Measurements from ENCODE around the gene MDH1. TPM values are rescaled to one million over a fixed set of nuclear protein-coding genes. Genes with fewer than 3 reads are reported as not detected.
"Not testable (repeated sequence)": the region's sequence is repeated elsewhere in the genome, so short reads cannot be mapped to it uniquely, and the experiment has no call there.

Gene MDH1
- total RNA-seq, 1 donor from 2014 or later, result 197 TPM

DNA sequence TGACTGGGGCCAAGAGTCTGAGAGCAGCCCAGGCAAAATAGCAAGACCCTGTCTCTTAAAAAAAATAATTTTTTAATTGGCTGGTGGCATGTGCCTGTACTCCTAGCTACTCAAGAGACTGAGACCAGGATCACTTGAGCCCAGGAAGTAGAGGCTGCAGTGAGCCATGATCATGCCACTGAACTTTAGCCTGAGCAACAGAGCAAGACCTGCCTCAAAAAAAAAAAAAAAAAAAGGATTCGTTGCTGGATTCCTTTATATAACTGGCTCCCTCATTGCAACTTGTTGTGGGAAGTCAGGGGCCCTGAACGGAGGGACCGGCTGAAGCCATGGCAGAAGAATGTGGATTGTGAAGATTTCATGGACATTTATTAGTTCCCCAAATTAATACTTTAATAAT, 15.7 kb upstream of the MDH1 start:
- intact Hi-C loops (cut with micrococcal nuclease); H3K4me1 Mint-ChIP-seq (ENCODE audit: low read depth); DNase-seq (ENCODE audit: low spot score); H3K27ac Mint-ChIP-seq; H3K4me3 Mint-ChIP-seq; H3K27me3 Mint-ChIP-seq (ENCODE audit: insufficient read depth); H3K36me3 Mint-ChIP-seq (ENCODE audit: low read depth): not testable (repeated sequence)
- peaks cover 19% of the 10 kb centered on the region for H3K9me3 Mint-ChIP-seq

DNA sequence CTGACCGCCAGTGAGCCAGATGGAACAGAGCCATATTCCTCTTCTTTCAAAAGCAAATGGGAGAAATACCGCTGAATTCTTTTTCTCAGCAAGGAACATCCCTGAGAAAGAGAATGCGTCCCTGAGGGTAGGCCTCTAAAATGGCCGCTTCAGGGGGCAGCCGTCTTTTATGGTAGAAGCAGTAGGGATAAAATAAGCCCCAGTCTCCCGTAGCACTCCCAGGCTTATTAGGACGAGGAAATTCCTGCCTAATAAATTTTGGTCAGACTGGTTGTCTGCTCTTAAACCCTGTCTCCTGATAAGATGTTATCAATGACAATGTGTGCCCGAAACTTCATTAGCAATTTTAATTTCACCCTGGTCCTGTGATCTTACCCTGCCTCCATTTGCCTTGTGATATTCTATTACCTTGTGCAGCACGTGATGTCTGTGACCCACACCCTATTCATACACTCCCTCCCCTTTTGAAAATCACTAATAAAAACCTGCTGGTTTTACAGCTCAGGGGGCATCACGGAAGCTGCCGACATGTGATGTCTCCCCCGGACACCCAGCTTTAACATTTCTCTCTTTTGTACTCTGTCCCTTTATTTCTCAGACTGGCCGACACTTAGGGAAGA, 14.9 kb upstream of the MDH1 start:
- DNase-seq (ENCODE audit: low spot score); H3K36me3 Mint-ChIP-seq (ENCODE audit: low read depth); H3K27me3 Mint-ChIP-seq (ENCODE audit: insufficient read depth); H3K4me1 Mint-ChIP-seq (ENCODE audit: low read depth); intact Hi-C loops (cut with micrococcal nuclease); H3K27ac Mint-ChIP-seq; H3K4me3 Mint-ChIP-seq: not testable (repeated sequence)
- peaks cover 12% of the 10 kb centered on the region for H3K9me3 Mint-ChIP-seq

DNA sequence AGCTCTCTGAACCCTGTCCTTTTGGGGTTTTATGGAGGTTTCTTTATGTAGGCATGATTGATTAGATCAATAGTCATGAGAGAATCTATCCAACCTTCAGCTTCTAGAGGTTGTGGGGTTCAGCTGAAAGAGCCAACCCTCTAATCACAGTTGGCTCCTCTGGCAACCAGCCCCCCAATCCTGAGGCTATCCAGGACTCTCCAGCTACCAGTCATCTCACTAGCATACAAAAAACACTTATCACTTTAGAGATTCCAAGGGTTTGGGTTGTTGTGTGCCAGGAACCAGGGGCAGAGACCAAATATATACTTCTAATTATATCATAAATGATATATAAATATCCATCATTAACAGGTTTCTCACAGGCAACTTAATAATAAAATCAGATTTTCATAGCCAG, 12.2 kb upstream of the MDH1 start:
- intact Hi-C loops (cut with micrococcal nuclease), result no loop called here
- Mint-ChIP-seq H3K27me3 (ENCODE audit: insufficient read depth) (no peaks in the 10 kb centered on the region), H3K36me3 (ENCODE audit: low read depth) (no peaks in the 10 kb centered on the region), H3K27ac (no peak overlapping the region), H3K9me3 (peaks cover 4% of the 10 kb centered on the region), H3K4me3 (no peak overlapping the region), H3K4me1 (ENCODE audit: low read depth) (no peaks in the 10 kb centered on the region)
- DNase-seq (ENCODE audit: low spot score), result no peak

DNA sequence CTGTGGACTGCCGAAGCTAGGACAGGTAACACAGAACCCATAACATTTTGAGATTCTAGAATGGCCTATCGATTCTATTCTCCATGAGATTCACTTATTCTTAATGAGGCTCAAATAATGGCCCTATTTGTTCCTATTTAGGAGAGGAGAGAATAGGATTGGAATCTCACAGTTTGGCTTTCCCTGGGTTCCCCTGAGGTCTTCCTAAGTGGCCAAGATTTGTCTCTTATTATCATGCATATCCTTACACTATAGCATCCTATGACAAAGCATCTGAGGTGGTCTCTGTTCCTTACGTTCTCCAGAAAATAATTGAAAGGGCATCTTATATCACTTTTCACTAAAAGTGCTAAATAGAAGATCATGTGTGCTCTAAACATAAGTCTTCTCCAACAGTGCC, 10.0 kb upstream of the MDH1 start:
- intact Hi-C loops (cut with micrococcal nuclease), result no loop called here
- H3K27me3 Mint-ChIP-seq (ENCODE audit: insufficient read depth), result peaks cover 2% of the 10 kb centered on the region
- no peaks in the 10 kb centered on the region for H3K36me3 Mint-ChIP-seq (ENCODE audit: low read depth)
- no peak overlapping the region for H3K4me3 Mint-ChIP-seq
- H3K9me3 Mint-ChIP-seq, result peaks cover 4% of the 10 kb centered on the region
- peaks cover 5% of the 10 kb centered on the region for H3K4me1 Mint-ChIP-seq (ENCODE audit: low read depth)
- DNase-seq (ENCODE audit: low spot score), result no peak
- no peak overlapping the region for H3K27ac Mint-ChIP-seq

DNA sequence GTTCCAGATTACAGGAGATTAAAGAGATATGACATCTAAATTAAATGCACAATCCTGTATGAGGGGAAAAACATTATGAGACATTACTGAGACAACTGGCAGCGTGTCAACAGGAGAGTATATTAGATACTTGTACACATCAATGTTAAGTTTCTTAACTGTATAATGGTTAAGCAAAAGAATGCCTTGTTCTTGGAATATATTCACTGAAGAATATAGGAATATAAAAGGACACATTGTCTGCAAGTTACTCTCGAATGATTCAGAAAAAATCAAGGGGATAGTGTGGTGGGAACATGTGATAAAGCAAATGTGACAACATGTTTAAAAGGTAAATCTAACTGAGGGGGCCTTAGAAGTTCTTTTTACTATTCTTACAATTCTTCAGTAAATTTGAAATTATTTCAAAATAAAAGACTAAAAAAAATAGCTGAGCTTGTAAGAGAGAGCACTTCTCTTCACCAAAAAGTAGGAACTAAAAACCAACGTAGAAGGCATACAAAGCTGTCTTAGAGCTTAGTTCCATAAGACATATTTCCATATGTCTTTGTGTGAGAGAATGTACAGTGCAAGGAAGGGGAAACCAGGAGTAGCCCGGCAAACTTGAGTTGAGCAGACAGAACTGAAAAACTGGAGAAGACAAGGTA, 8.0 kb upstream of the MDH1 start:
- H3K36me3 Mint-ChIP-seq (ENCODE audit: low read depth), result no peaks in the 10 kb centered on the region
- no peak for DNase-seq (ENCODE audit: low spot score)
- peaks cover 5% of the 10 kb centered on the region for H3K4me1 Mint-ChIP-seq (ENCODE audit: low read depth)
- H3K27ac Mint-ChIP-seq, result no peak overlapping the region
- intact Hi-C loops (cut with micrococcal nuclease), result loop anchor here (10.0 kb wide), 2 partner anchors 874 to 1154 kb away; partner anchors contain the start of gene LGALSL
- H3K9me3 Mint-ChIP-seq, result no peaks in the 10 kb centered on the region
- no peak overlapping the region for H3K4me3 Mint-ChIP-seq
- peaks cover 2% of the 10 kb centered on the region for H3K27me3 Mint-ChIP-seq (ENCODE audit: insufficient read depth)

DNA sequence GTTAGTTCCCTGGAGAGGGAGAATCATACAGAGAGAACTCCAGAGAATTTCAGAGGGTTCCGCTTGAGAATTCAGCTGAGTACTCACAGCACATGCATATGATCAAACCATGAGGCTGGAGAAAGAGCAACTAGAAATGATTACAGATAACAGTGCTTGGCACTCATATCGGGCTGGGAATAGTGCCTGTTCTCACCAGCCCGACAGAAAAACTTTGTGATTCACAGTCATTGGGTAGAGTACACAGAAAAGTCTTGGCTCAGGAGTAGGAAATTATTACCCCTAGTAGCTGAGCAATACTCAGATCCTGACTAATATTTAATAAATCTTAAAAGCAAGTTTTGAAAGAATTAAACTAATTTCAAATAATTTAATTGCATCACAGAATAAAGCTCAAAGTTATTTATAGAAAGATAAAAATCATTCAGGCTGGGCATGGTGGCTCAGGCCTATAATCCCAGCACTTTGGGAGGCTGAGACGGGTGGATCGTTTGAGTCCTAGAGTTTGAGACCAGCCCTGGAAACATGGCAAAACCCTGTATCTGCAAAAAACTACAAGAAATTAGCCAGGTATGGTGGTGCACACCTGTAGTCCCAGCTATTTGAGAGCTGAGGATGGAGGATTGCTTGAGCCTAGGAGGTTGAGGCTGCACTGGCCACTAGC, 7.3 kb upstream of the MDH1 start:
- Mint-ChIP-seq H3K9me3 (no peaks in the 10 kb centered on the region), H3K36me3 (ENCODE audit: low read depth) (no peaks in the 10 kb centered on the region), H3K27ac (no peak overlapping the region), H3K27me3 (ENCODE audit: insufficient read depth) (peaks cover 2% of the 10 kb centered on the region), H3K4me1 (ENCODE audit: low read depth) (peaks cover 5% of the 10 kb centered on the region), H3K4me3 (no peak overlapping the region)
- intact Hi-C loops (cut with micrococcal nuclease), result loop anchor here (10.0 kb wide), 2 partner anchors 873 to 1153 kb away; partner anchors contain the start of gene LGALSL
- no peak for DNase-seq (ENCODE audit: low spot score)

DNA sequence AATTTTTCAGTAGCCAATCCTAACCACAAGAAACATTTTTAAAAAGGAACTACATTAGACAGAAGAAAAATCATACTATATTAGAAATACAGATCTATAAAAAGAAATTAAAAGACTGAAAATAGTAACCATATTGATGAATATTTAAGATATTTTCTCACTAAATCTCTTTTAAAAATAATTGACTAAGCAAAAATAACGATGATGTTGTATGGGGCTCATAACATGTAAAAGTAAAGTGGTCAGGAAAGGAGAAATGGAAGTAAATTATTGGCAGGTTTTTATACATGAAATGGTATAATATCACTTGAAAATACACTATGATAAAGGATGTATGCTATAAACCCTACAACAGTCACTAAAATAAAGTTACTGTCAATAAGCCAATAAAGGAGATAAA, 5.9 kb upstream of the MDH1 start:
- intact Hi-C loops (cut with micrococcal nuclease), result loop anchor here (10.0 kb wide), 2 partner anchors 872 to 1152 kb away; partner anchors contain the start of gene LGALSL
- Mint-ChIP-seq H3K36me3 (ENCODE audit: low read depth) (no peaks in the 10 kb centered on the region), H3K4me1 (ENCODE audit: low read depth) (peaks cover 17% of the 10 kb centered on the region), H3K9me3 (no peaks in the 10 kb centered on the region), H3K27ac (no peak overlapping the region), H3K27me3 (ENCODE audit: insufficient read depth) (peaks cover 2% of the 10 kb centered on the region), H3K4me3 (no peak overlapping the region)
- no peak for DNase-seq (ENCODE audit: low spot score)

DNA sequence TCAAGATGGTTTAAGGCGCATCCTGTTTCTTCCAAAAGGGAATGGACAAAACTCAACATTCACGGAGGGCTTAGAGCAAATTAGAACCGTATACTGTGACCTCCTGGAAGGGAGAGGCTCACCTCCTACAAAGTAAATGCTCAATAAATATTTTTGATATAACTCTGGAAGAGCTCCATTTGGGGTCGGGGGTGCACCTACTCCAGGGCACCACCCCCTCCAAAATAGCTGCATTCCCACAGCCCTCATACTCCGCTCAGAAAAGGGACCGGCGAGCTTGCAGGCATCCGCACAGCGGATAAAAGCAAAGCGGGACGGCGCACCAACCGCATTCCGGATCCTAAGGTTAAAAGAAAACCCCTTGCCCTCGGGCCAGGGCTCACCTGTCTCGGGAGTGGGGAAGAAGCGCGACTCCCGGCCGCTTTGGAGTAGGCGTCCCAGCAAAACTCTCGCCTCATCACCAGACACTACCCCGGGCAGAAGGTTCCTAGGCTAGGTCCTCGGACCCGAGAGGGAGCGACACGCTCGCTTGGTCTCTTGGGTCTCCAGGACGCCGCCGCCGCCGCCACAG, 864 bp upstream of the MDH1 start:
- H3K27me3 Mint-ChIP-seq (ENCODE audit: insufficient read depth), result peaks cover 2% of the 10 kb centered on the region
- intact Hi-C loops (cut with micrococcal nuclease), result loop anchor here (1.0 to 10.0 kb wide), 17 partner anchors 253 to 1896 kb away; partner anchors contain the start of genes ACTR2, AFTPH, CCT4 and CEP68
- no peaks in the 10 kb centered on the region for H3K9me3 Mint-ChIP-seq
- H3K4me3 Mint-ChIP-seq, result peak overlapping the region; percentile 97
- peaks cover 35% of the 10 kb centered on the region for H3K4me1 Mint-ChIP-seq (ENCODE audit: low read depth)
- peak; percentile 1 for DNase-seq (ENCODE audit: low spot score)
- H3K27ac Mint-ChIP-seq, result peak overlapping the region; percentile 90
- peaks cover 8% of the 10 kb centered on the region for H3K36me3 Mint-ChIP-seq (ENCODE audit: low read depth)

DNA sequence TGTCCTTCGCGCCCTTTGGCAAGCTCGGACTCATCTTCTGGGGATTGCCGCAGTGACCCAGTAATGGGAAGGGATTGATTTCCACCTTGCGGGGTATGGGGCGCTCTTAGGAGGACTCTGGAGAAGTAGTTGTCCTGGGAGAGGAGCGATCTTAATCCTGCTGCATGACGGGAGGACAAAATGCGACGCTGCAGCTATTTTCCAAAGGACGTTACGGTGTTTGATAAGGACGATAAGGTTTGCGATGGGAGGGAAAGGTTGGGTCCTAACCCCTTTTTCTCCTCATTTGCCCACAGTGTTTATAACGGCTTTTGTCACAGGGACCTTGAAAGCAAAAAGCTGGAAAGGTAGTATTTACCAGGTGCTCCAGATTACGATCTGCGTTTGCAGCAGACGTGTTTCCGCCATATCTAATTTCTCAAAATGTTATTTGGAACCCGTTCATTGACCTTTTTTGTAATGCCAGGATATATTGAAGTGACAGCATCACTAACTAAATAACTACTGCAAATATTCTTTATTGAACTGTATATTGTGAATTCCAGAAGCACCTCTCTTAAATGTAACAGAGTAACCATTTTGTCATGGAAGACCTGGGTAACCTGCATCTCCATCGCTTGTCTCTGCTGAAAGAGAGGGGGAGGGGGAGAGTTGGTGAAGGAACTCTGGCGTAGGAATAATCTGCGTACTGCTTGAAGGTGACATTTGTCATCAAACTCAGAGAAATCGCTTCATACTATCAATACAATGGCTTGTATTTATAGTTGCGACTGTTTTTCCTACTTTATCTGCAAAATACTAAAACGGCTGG, 590 bp downstream of the MDH1 start:
- Mint-ChIP-seq H3K27me3 (ENCODE audit: insufficient read depth) (no peaks in the 10 kb centered on the region), H3K4me1 (ENCODE audit: low read depth) (peaks cover 43% of the 10 kb centered on the region), H3K36me3 (ENCODE audit: low read depth) (peaks cover 13% of the 10 kb centered on the region), H3K27ac (peak overlapping the region; percentile 90), H3K9me3 (no peaks in the 10 kb centered on the region), H3K4me3 (peak overlapping the region; percentile 97)
- intact Hi-C loops (cut with micrococcal nuclease), result loop anchor here (2.0 to 10.0 kb wide), 7 partner anchors 623 to 1897 kb away; partner anchors contain the start of genes CEP68, LGALSL, SLC1A4 and SPRED2
- DNase-seq (ENCODE audit: low spot score), result no peak

DNA sequence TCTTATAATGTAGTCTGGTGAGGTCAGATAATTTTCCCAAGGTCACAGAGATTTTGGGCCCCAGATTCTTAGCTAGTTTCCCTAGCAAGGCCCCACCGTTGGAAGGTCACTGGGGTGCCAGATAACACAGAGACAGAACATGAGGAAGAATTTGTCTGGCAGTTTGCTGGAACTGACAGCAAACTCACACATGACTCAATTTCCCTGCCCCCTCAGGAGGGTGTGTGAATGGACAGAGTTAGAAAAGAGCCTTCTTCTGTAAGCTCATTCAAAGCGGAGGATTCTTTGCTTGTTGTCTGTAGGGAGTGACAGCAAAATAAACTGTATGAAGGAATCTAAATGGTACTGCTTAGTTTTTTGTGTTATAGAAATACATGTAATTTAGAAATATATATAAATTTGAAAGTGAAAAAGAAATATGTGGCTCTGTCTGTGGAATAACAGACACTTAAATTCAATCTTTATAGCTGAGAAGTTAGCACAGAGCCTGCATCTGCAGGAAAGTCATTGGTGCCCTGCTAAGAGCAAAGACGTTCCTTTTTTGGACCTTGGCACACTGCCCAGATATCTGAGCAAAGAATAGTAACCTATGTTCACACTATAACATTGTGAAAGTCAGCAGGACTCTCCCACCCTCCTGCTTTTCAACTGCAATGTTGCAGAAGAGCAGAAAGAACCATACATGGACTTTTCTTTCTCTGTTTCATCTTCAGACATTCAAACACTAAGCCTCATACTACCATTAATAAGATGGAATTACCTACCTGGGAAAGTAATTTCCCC, 2.1 kb downstream of the MDH1 start:
- Mint-ChIP-seq H3K9me3 (no peaks in the 10 kb centered on the region), H3K36me3 (ENCODE audit: low read depth) (peaks cover 25% of the 10 kb centered on the region), H3K4me3 (peak overlapping the region; percentile 97), H3K4me1 (ENCODE audit: low read depth) (peaks cover 43% of the 10 kb centered on the region), H3K27ac (peak overlapping the region; percentile 29), H3K27me3 (ENCODE audit: insufficient read depth) (no peaks in the 10 kb centered on the region)
- no peak for DNase-seq (ENCODE audit: low spot score)
- intact Hi-C loops (cut with micrococcal nuclease), result no loop called here

DNA sequence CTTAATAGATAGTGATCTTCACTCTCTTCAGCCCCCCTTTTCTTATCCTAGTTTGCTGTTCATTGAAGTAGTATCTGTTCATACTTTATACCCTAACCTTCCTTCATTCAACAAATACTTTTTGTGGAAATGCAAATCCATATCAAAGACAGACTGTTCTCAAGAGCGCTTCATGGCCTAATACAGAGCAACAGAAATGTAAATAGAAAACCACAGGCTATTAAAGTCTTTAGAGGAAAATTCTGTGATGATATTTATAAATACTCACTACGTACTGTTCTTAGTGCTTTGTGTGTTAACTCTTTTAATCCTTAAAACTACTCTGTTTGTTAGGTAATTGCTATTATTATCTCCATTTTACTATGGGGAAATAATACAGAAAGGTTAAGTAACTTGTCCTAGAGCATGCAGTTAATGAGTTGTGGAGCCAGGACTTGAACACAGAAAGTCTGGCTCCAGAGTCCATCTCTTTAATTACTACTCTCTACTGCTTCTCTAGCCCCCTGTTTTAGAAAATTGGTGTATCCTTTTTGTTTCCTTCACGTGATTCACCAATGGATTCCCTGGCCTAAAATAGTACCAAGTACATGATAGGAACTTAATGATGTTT, 2.9 kb downstream of the MDH1 start:
- Mint-ChIP-seq H3K4me1 (ENCODE audit: low read depth) (peaks cover 42% of the 10 kb centered on the region), H3K36me3 (ENCODE audit: low read depth) (peaks cover 28% of the 10 kb centered on the region), H3K27me3 (ENCODE audit: insufficient read depth) (no peaks in the 10 kb centered on the region), H3K4me3 (no peak overlapping the region), H3K27ac (no peak overlapping the region), H3K9me3 (no peaks in the 10 kb centered on the region)
- intact Hi-C loops (cut with micrococcal nuclease), result no loop called here
- DNase-seq (ENCODE audit: low spot score), result no peak

Measured in activated T-helper 1 cell treated with anti-CD3 and anti-CD28 coated beads, Interleukin-12 subunit alpha, Interleukin-12 subunit beta, Interleukin-2, Interleukin-4 antibody, amounts not matched to agents 30 ng/mL and 10 ng/mL and 1 ng/mL, durations not matched to agents 14 hours and 24 hours and 36 hours (primary cell).